GM19324 (cell line): ENCODE measurements around the gene GDF10.

Experiments used
- ATAC-seq: cut with Tn5 transposase; IDR thresholded peaks from one replicate; pipeline ENCODE4 v1.9.1; 2021; ENCODE audit warnings: mild to moderate bottlenecking, moderate library complexity; ENCODE audit not compliant: unreplicated experiment, low FRiP score

GDF10 gene

GRCh38 chr10:47331491-47331890 lies 31.5 kb downstream of the GDF10 start:
- no peak for ATAC-seq

- no peak for ATAC-seq
Observed at GRCh38 chr10:47331954-47332353, 32.0 kb downstream of the GDF10 start.

- no peak for ATAC-seq
Observed at GRCh38 chr10:47332371-47332770, 32.4 kb downstream of the GDF10 start.

- ATAC-seq: no peak
Observed at GRCh38 chr10:47332946-47333345, 32.9 kb downstream of the GDF10 start.

- ATAC-seq: no peak
Observed at GRCh38 chr10:47333532-47333931, 33.5 kb downstream of the GDF10 start.

GRCh38 chr10:47334466-47335295 lies 34.7 kb downstream of the GDF10 start:
- ATAC-seq: no peak

- no peak for ATAC-seq
Observed at GRCh38 chr10:47335906-47336305, 35.9 kb downstream of the GDF10 start.

GRCh38 chr10:47336387-47337134 lies 36.6 kb downstream of the GDF10 start:
- ATAC-seq: no peak

GRCh38 chr10:47337310-47337709 lies 37.3 kb downstream of the GDF10 start:
- ATAC-seq: no peak

- ATAC-seq: no peak
Observed at GRCh38 chr10:47339186-47339735, 39.3 kb downstream of the GDF10 start.

- ATAC-seq: no peak
Observed at GRCh38 chr10:47339759-47340607, 40.0 kb downstream of the GDF10 start.

GRCh38 chr10:47340608-47341170 lies 40.7 kb downstream of the GDF10 start:
- ATAC-seq: no peak

GRCh38 chr10:47344996-47345870 lies 45.2 kb downstream of the GDF10 start:
- ATAC-seq: no peak

- ATAC-seq: no peak
Observed at GRCh38 chr10:47346581-47347302, 46.7 kb downstream of the GDF10 start.

- ATAC-seq: no peak
Observed at GRCh38 chr10:47347303-47347675, 47.3 kb downstream of the GDF10 start.

- ATAC-seq: no peak
Observed at GRCh38 chr10:47348138-47348651, 48.2 kb downstream of the GDF10 start, which contains the start of gene RBP3. Gene RBP3, plus strand, starts transcription at chr10:47348363. Its CDS starts 122 bp downstream, at chr10:47348485.

- no peak for ATAC-seq
Observed at GRCh38 chr10:47348661-47349470, 48.9 kb downstream of the GDF10 start.

- ATAC-seq: no peak
Observed at GRCh38 chr10:47349516-47349915, 49.5 kb downstream of the GDF10 start.
